ENCODE results near the gene ATG13.

DNA sequence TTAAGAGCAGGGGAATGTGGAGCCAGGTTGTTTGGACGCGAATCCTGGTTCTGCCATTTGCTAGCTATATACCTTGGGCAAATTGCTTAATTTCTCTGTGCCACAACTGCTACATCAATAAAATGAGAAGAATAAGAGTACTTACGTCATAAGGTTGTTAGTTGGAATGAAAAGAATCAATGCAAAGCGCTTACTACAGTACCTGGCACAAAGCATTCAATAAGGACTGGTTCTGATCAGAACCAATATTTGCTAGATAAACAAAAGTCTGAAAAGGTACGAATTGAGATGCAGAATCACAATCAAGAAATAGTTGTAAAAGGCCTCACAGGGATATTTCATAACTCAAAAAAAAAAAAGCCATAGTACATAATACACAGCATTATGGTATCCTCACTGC lies 34.8 kb upstream of the ATG13 start:
- TF ChIP-seq, protein P1, sequence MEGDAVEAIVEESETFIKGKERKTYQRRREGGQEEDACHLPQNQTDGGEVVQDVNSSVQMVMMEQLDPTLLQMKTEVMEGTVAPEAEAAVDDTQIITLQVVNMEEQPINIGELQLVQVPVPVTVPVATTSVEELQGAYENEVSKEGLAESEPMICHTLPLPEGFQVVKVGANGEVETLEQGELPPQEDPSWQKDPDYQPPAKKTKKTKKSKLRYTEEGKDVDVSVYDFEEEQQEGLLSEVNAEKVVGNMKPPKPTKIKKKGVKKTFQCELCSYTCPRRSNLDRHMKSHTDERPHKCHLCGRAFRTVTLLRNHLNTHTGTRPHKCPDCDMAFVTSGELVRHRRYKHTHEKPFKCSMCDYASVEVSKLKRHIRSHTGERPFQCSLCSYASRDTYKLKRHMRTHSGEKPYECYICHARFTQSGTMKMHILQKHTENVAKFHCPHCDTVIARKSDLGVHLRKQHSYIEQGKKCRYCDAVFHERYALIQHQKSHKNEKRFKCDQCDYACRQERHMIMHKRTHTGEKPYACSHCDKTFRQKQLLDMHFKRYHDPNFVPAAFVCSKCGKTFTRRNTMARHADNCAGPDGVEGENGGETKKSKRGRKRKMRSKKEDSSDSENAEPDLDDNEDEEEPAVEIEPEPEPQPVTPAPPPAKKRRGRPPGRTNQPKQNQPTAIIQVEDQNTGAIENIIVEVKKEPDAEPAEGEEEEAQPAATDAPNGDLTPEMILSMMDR (IDR thresholded peaks at IDR 0.05 in 2 of 3, conservative IDR thresholded peaks at IDR 0.05 in 1 of 3; ENCODE audit: borderline replicate concordance in 1 of 3, insufficient read depth in 1 of 3, low read depth in 2 of 3, low read length in 2 of 3): no peak
- no peak for TF ChIP-seq POLR2AphosphoS5 (IDR thresholded peaks at IDR 0.05; ENCODE audit: low read depth, low read length)
